GM11168 (cell line): ENCODE data around the gene SH2D3C.

Experiments used
- in situ Hi-C: fragments of 300-500 bp; cut with MboI; formaldehyde crosslinking; loops from one replicate; pipeline ENCODE4 v1.12.0; 2022; ENCODE audit warnings: low sequenced_read_pairs; ENCODE audit not compliant: unreplicated experiment

SH2D3C gene

DNA sequence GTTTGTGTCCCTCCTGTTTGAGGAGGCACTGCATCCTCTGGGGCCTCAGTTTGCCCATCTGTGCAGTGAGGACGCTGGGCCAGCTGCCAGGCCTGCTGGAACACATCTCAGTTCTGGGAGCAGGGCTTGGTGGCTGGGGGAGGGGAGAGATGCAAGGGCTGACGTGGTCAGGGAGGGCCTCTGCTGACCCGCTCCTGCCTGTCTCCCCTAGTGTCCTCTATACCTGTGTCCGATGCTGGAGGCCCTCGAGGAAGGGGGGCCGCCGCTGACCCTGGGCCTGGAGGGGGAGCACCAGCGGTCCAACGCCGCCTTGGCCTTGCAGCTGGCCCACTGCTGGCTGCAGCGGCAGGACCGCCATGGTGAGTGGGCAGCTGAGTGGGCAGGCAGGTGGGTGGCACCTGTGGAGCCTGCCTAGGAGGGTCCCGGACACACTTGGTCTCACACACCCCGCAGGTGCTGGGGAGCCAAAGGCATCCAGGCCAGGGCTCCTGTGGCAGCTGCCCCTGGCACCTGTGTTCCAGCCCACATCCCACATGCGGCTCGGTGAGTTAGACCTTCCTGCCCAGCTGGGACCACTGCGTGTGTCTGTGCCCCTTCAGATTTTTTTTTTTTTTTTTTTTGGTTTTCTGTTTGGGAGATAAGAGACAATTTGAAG, 30.0 kb upstream of the SH2D3C start:
- in situ Hi-C loops: no loop called here

DNA sequence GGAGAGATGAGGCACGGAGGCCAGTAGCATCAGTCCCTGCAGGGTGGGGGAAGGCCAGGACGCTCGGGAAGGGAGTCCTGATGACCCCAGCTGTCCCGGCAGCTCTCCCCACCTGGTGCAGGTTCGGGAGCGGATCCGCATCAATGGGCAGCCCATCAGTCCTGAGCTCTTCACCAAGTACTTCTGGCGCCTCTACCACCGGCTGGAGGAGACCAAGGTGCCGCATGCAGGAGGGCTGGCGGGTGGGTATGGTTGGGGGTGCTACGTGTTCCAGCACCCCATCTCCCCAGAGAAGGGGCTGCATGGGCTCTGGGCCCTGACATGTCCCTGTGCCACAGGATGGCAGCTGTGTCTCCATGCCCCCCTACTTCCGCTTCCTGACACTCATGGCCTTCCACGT, 28.4 kb upstream of the SH2D3C start:
- in situ Hi-C loops: no loop called here

- in situ Hi-C loops: no loop called here
Observed at GRCh38 chr9:127805620-127806019, 27.2 kb upstream of the SH2D3C start.

- in situ Hi-C loops: no loop called here
Observed at GRCh38 chr9:127803507-127804352, 25.3 kb upstream of the SH2D3C start.

GRCh38 chr9:127802576-127803443, 24.3 kb upstream of the SH2D3C start, which contains the start of gene FPGS:
TSS of gene FPGS (plus strand) at chr9:127802882. CDS start at chr9:127802925, 43 bp downstream.
- in situ Hi-C loops: no loop called here

GRCh38 chr9:127801955-127802575, 23.6 kb upstream of the SH2D3C start:
- in situ Hi-C loops: no loop called here

GRCh38 chr9:127796852-127797370, 18.4 kb upstream of the SH2D3C start:
- in situ Hi-C loops: no loop called here

GRCh38 chr9:127796225-127796813, 17.9 kb upstream of the SH2D3C start:
- in situ Hi-C loops: no loop called here

DNA sequence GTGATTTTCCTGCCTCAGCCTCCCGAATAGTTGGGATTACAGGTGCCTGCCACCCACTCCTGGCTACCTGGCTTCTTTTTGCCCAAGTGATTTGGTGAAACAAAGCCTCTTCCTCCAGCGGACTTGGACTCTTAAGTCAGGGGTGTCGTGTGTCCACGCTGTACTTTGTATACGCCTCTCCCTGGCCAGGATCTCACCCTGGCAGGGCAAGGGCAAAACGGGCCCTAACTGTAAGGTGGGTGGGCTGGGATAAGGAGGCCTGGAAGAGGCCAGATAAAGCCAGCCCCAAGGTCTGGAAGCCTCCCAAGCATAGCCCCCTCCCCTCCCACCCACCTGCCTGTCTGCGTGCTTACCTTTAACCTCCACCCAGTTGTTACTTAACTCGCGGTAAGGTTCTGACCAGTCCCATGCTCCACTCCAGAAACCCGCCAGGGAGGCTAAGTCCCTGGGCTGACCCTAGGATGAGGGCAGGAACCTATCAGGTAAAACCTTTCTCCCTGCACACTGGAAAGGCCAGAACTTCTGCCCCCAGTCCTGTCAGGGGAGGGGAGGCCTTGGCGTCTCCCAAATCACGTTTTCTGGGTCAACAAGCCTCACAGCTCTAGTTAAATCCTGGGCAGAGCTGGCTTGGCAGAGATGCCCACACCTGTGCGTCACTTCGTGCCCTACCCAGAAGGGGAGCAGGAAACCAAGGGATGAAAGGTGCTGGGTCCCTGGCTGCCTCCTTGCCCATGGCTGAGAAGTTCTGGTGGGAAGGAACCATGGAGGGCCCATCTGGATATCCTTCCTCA, 15.7 kb upstream of the SH2D3C start:
- in situ Hi-C loops: no loop called here

GRCh38 chr9:127793093-127793708, 14.7 kb upstream of the SH2D3C start:
- in situ Hi-C loops: no loop called here

DNA sequence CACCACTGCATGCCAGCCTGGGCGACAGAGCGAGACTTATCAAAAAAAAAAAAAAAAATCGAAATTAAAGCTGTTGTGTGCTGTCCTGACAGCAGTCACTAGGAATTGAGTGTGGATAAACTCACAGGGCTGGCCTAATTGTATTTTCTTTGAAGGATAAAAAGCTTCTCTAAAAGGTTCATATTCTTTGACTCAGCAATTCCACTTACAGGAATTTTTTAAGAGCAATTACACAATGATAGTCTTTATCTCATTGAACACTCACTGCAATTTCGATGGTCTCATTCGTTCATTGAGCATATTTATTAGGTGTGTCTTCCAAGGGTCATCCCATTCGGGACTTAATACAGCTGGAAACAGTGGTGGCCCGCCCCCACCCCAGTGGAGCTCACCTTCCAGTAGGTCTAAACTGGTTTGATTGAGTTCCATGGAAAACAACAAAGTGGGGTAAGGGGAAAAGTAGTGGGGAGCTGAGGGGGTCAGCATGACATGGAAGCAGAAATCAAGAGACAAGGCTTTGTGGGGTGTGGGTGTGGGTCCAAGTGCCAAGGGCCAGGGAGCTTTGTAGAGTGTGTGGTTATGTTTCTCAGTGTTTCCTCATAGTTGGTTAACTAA, 14.1 kb upstream of the SH2D3C start:
- in situ Hi-C loops: no loop called here

GRCh38 chr9:127791085-127791484, 12.6 kb upstream of the SH2D3C start:
- in situ Hi-C loops: no loop called here

- in situ Hi-C loops: no loop called here
Observed at GRCh38 chr9:127790094-127790855, 11.8 kb upstream of the SH2D3C start.

DNA sequence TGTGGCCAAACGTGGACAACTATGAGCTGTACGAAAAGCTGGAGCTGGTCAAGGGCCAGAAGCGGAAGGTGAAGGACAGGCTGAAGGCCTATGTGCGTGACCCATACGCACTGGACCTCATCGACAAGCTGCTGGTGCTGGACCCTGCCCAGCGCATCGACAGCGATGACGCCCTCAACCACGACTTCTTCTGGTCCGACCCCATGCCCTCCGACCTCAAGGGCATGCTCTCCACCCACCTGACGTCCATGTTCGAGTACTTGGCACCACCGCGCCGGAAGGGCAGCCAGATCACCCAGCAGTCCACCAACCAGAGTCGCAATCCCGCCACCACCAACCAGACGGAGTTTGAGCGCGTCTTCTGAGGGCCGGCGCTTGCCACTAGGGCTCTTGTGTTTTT, 10.7 kb upstream of the SH2D3C start:
- in situ Hi-C loops: loop anchor here (5.0 kb wide), 1 partner anchor 138 kb away; no protein-coding TSS in a partner anchor

DNA sequence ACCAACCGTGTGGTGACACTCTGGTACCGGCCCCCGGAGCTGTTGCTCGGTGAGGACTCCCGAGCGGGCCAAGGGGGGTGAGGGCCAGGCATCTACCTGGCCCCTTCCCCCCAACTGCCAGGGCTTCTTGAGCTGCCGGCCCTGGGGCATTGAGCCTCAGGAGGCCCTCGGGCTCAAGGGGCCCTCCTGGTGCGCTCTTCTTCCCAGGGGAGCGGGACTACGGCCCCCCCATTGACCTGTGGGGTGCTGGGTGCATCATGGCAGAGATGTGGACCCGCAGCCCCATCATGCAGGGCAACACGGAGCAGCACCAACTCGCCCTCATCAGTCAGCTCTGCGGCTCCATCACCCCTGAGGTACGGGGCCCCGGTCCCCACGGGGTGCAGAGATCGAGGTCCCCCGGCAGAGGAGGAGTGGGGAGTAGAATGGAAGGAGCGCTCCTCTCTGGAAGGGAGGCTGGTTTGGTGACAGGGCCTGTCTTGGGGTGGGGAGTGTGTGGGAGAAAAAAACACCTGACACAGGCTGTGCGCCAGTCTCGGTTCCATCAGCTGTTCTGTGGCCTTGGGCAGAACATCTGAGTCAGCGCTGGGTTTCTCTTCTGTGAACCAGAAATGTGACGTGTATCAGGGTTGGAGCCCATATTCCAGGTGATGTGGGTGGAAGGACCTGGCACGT, 10.0 kb upstream of the SH2D3C start:
- in situ Hi-C loops: loop anchor here (5.0 kb wide), 1 partner anchor 139 kb away; no protein-coding TSS in a partner anchor

- in situ Hi-C loops: loop anchor here (5.0 kb wide), 1 partner anchor 141 kb away; no protein-coding TSS in a partner anchor
Observed at GRCh38 chr9:127786773-127787104, 8.3 kb upstream of the SH2D3C start.
